Epithelial cell of proximal tubule (primary cell): ENCODE results near the gene SIK3. TPM values are rescaled to one million over a fixed set of nuclear protein-coding genes. Genes with fewer than 3 reads are reported as not detected.

Source experiments
- DNase-seq: peaks from one replicate; pipeline ENCODE4 v3.0.0-alpha.2; 2011; ENCODE audit warnings: low read depth
- H3K4me3 ChIP-seq: 2 replicates; pipeline ENCODE4 v1.5.1; 2011; ENCODE audit warnings: low read depth, mild to moderate bottlenecking, low read length
- CTCF ChIP-seq: conservative IDR thresholded peaks from 2 replicates; pipeline ENCODE4 v1.5.1; 2012; ENCODE audit warnings: low read depth, mild to moderate bottlenecking, low read length
- total RNA-seq: library from RNA; depleted of rRNA; stranded (reverse); fragments of >200 nt; gene quantifications from 2 replicates; pipeline ENCODE4 v1.2.3, GENCODE V29; 2015

SIK3 gene
- total RNA-seq, 1 donor from 2014 or later, result 17.6 TPM

GRCh38 chr11:116862951-116863350 lies 235.3 kb downstream of the SIK3 start:
- H3K4me3 ChIP-seq, result no peak overlapping the region
- no peak for DNase-seq
- TF ChIP-seq CTCF, result no peak

DNA sequence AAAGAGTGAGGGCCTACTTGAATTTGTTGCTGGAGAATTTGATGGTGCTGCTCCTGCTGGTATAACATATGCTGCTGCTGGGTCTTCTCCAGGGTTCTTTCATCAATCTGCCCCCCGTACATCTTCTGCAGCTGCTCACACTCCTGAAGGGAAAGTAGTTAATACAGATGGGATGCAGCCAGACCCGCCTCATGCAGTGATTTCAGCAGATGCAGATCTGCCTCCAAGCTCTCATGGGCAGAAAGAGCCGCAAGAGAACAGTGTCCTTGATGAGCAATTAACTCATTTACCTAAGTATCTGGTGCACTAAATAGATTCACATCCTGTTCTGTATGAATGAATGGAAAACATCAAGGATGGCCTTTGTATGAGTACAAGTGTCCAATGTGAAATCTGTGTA lies 236.0 kb downstream of the SIK3 start:
- no peak for TF ChIP-seq CTCF
- no peak for DNase-seq
- no peak overlapping the region for H3K4me3 ChIP-seq

- no peak overlapping the region for H3K4me3 ChIP-seq
- no peak for DNase-seq
- no peak for TF ChIP-seq CTCF
Measured at GRCh38 chr11:116861539-116861938, 236.7 kb downstream of the SIK3 start.

GRCh38 chr11:116860303-116860702 lies 237.9 kb downstream of the SIK3 start:
- no peak overlapping the region for H3K4me3 ChIP-seq
- TF ChIP-seq CTCF, result no peak
- no peak for DNase-seq

DNA sequence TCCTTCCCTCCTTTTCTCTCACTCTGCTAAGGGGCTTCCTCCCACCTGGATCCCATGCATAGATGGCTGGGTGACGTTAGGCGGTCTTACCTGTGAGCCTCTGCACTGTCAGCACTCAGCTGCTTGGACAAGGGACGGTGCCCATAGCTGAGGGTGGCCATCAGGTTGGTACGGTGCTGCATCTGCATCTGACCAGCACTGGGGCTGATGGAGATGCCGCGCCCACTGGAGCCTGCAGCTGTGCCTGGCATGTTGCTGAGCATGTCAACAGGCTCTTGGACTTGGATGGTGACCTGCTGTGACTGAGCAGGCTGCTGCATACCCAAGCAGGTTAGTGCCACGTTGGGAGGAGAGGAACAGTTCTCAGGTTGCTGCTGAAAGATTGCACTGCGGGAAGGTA lies 239.1 kb downstream of the SIK3 start:
- TF ChIP-seq CTCF, result no peak
- no peak overlapping the region for H3K4me3 ChIP-seq
- DNase-seq, result no peak

GRCh38 chr11:116857936-116858335 lies 240.3 kb downstream of the SIK3 start:
- TF ChIP-seq CTCF, result no peak
- H3K4me3 ChIP-seq, result no peak overlapping the region
- DNase-seq, result no peak

DNA sequence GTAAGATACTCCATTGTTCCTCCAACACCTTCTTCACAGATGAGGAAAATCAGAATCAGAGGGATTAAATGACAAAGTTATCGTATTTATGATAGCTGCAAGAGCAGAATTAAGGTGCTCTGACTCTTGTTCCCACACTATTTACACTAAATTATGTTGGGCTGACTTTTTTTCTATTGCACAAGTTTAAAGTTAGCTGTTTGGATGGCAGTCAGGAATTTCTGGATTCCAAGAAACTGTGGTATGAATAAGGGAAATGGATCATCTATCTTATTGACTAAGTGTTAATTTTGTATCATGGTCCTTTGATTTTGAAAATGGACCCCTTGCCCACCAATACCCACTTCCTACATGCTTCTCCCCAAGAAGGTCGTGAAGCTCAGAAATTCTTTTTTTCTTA lies 240.9 kb downstream of the SIK3 start:
- no peak for DNase-seq
- H3K4me3 ChIP-seq, result no peak overlapping the region
- no peak for TF ChIP-seq CTCF
